HCT116 (cell line): ENCODE data around the gene FCRL2. TPM values are rescaled to one million over a fixed set of nuclear protein-coding genes. Genes with fewer than 3 reads are reported as not detected.
"Not testable (repeated sequence)": the region's sequence is repeated elsewhere in the genome, so short reads cannot be mapped to it uniquely, and the experiment has no call there.

Experiments used
- ATAC-seq: fragments of 200-7000 bp; cut with Tn5 transposase; 2 replicates; pipeline ENCODE4 v1.9.1; 2020; ENCODE audit warnings: mild to moderate bottlenecking, moderate library complexity
- BruUV-seq: library from RNA; stranded (reverse); fragments of 400-500 nt; replicated peaks from 2 replicates; lab custom pipeline; 2021; lab: Mats Ljungman, UMichigan
- CTCF ChIA-PET: fragments of 300-600 bp; sonication (Branson Sonifier 250); formaldehyde crosslinking; loops from one replicate; lab custom pipeline; 2021; ENCODE audit warnings: antibody characterized with exemption; lab: Charles Lee
- POLR2A ChIA-PET: fragments of 300-600, 350-600 bp; sonication (Branson Sonifier 250); formaldehyde crosslinking; loops from one replicate; lab custom pipeline; 2021; ENCODE audit warnings: antibody characterized with exemption; lab: Charles Lee
- RAD21 ChIA-PET, 2 experiments: fragments of 300-600 bp; sonication (Branson Sonifier 250); formaldehyde crosslinking; loops; one replicate each; lab custom pipeline; 2023; ENCODE audit warnings: low total read pairs in 2 of 2; ENCODE audit not compliant: uncharacterized antibody in 2 of 2, unreplicated experiment in 2 of 2, low non-redundant PET in 1 of 2; lab: Charles Lee
- DNase-seq: peaks from one replicate; pipeline ENCODE4 v3.0.0-alpha.2; 2010; ENCODE audit warnings: low read depth, low spot score
- H2AFZ ChIP-seq: fragments of 200-600 bp; shearing (Covaris generic), sonication (generic); 2 replicates; pipeline ENCODE4 v1.6.1; 2017; ENCODE audit warnings: low read depth, mixed run types, mixed read lengths, antibody characterized with exemption, low read length; ENCODE audit not compliant: poor library complexity, severe bottlenecking
- H3K27ac ChIP-seq: 2 replicates; pipeline ENCODE4 v1.5.1; 2012; ENCODE audit warnings: low read depth, low read length
- H3K27me3 ChIP-seq: fragments of 200-600 bp; sonication (generic); 2 replicates; pipeline ENCODE4 v1.6.1; 2016; ENCODE audit warnings: mixed run types, low read length, mixed read lengths; ENCODE audit not compliant: insufficient read depth
- H3K36me3 ChIP-seq, 2 experiments: fragments of 200-500 bp in 1 of 2; fragments of 200-600 bp in 1 of 2; sonication (Bioruptor generic) in 1 of 2; sonication (generic) in 1 of 2; 2 replicates each; pipeline versions ENCODE4 v1.5.1 to v1.6.1; 2014 to 2016; ENCODE audit warnings: low read length in 2 of 2, inconsistent platforms in 1 of 2, mixed read lengths in 1 of 2, mixed run types in 1 of 2; ENCODE audit not compliant: insufficient read depth in 2 of 2, control insufficient read depth in 1 of 2
- H3K4me1 ChIP-seq, 2 experiments: fragments of 200-600 bp in 1 of 2; sonication (generic) in 1 of 2; 2 replicates each; pipeline versions ENCODE4 v1.5.1 to v1.6.1; 2012 to 2017; ENCODE audit warnings: low read length in 2 of 2, inconsistent platforms in 1 of 2, mild to moderate bottlenecking in 1 of 2, mixed read lengths in 1 of 2, mixed run types in 1 of 2, moderate library complexity in 1 of 2; ENCODE audit not compliant: insufficient read depth in 2 of 2, control insufficient read depth in 1 of 2
- H3K4me2 ChIP-seq: fragments of 200-600 bp; sonication (generic); 2 replicates; pipeline ENCODE4 v1.6.1; 2017; ENCODE audit warnings: mixed run types, low read length, mixed read lengths
- H3K4me3 ChIP-seq, 2 experiments: fragments of 200-600 bp in 1 of 2; sonication (generic) in 1 of 2; replicated peaks in 1 of 2; 2 replicates each; pipeline ENCODE4 v1.5.1; 2011 to 2016; ENCODE audit warnings: low read length in 2 of 2, control low read depth in 1 of 2, low read depth in 1 of 2, mild to moderate bottlenecking in 1 of 2, mixed read lengths in 1 of 2, mixed run types in 1 of 2
- H3K79me2 ChIP-seq: fragments of 200-600 bp; sonication (generic); 2 replicates; pipeline ENCODE4 v1.6.1; 2017; ENCODE audit warnings: mild to moderate bottlenecking, mixed run types, low read length, moderate library complexity, mixed read lengths; ENCODE audit not compliant: insufficient read depth
- H3K9ac ChIP-seq: fragments of 200-600 bp; sonication (generic); 2 replicates; pipeline ENCODE4 v1.6.1; 2016; ENCODE audit warnings: low read length, mixed read lengths
- H3K9me2 ChIP-seq: fragments of 200-600 bp; sonication (generic), shearing (Covaris generic); 2 replicates; pipeline ENCODE4 v1.6.1; 2017; ENCODE audit warnings: mixed run types, mild to moderate bottlenecking, moderate library complexity; ENCODE audit not compliant: insufficient read depth
- H3K9me3 ChIP-seq, 2 experiments: fragments of 200-500 bp in 1 of 2; fragments of 200-600 bp in 1 of 2; sonication (Bioruptor generic) in 1 of 2; sonication (generic) in 1 of 2; 2 replicates each; pipeline ENCODE4 v1.6.1; 2014 to 2017; ENCODE audit warnings: low read length in 2 of 2, mixed read lengths in 2 of 2, inconsistent platforms in 1 of 2, low read depth in 1 of 2, mild to moderate bottlenecking in 1 of 2, mixed run types in 1 of 2, moderate library complexity in 1 of 2; ENCODE audit not compliant: control insufficient read depth in 1 of 2, insufficient read depth in 1 of 2
- H4K20me1 ChIP-seq: fragments of 200-600 bp; sonication (generic), shearing (Covaris generic); 2 replicates; pipeline ENCODE4 v1.6.1; 2017; ENCODE audit warnings: mixed run types, mild to moderate bottlenecking, moderate library complexity; ENCODE audit not compliant: insufficient read depth
- FOSL1 ChIP-seq: IDR thresholded peaks from 2 replicates; pipeline ENCODE4 v1.6.1; 2012; ENCODE audit warnings: low read depth
- JUND ChIP-seq: IDR thresholded peaks from 2 replicates; pipeline ENCODE4 v1.6.1; 2012
- POLR2AphosphoS5 ChIP-seq: IDR thresholded peaks from 2 replicates; pipeline ENCODE4 v1.6.1; 2011; ENCODE audit warnings: mild to moderate bottlenecking, low read depth, low read length, moderate library complexity
- TCF7L2 ChIP-seq: IDR thresholded peaks from 2 replicates; pipeline ENCODE4 v1.7.0; 2011; ENCODE audit warnings: borderline replicate concordance, inconsistent platforms; ENCODE audit not compliant: insufficient read depth, insufficient read length; ENCODE audit errors: extremely low read depth
- YY1 ChIP-seq: IDR thresholded peaks from 2 replicates; pipeline ENCODE4 v1.6.1; 2011; ENCODE audit warnings: low read length, low read depth, moderate library complexity, mild to moderate bottlenecking; ENCODE audit not compliant: insufficient replicate concordance; ENCODE audit errors: extremely low read depth
- intact Hi-C: fragments of 100-400 bp; cut with micrococcal nuclease; formaldehyde crosslinking; loops from 2 replicates; pipeline ENCODE4 v1.10.0; 2022
- total RNA-seq: library from RNA; stranded (reverse); gene quantifications from one replicate; pipeline ENCODE4 v1.2.1, GENCODE V29; 2021; ENCODE audit not compliant: unreplicated experiment
- TF ChIP-seq, protein P1 (sequence below): IDR thresholded peaks from 2 replicates; pipeline ENCODE4 v1.6.1; 2012

Gene FCRL2
- total RNA-seq, 1 experiment from 2014 or later = not detected

DNA sequence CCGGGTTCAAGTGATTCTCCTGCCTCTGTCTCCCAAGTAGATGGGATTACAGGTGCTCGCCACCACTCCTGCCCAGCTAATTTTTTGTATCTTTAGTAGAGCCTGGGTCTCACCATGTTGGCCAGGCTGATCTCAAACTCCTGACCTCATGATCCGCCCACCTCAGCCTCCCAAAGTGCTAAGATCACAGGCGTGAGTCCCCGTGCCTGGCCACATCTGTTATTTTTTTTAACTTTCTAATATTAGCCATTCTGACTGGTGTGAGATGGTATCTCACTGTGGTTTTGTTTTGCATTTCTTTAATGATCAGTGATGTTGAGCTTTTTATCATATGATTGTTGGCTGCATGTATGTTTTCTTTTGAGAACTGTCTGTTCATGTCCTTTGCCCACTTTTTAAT lies 40.9 kb downstream of the FCRL2 start:
- H3K27ac ChIP-seq, H3K9ac ChIP-seq, H3K4me2 ChIP-seq, H3K79me2 ChIP-seq, ATAC-seq, H3K9me3 ChIP-seq, CTCF ChIA-PET, POLR2A ChIA-PET, H3K9me2 ChIP-seq, H3K4me3 ChIP-seq, H3K27me3 ChIP-seq, H3K4me1 ChIP-seq, intact Hi-C loops, DNase-seq, H3K36me3 ChIP-seq, H2AFZ ChIP-seq, H4K20me1 ChIP-seq, BruUV-seq, RAD21 ChIA-PET: not testable (repeated sequence)

DNA sequence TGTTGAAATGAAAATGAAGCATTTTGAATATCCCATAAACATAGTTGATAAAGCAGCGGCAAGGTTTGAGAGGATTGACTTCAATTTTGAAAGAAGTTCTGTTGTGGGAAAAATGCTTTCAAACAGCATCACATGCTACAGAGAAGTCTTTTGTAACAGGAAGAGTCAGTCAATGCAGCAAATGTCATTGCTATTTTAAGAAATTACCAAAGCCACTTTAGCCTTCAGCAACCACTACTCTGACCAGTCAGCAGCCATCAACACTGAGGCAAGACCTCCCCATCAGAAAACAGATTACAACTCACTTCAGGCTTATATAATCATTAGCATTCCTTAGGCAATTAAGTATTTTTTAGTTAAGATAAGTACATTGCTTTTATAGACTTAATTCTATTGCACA lies 42.6 kb downstream of the FCRL2 start:
- Histone ChIP-seq H3K79me2 (no peaks in the 10 kb centered on the region), H3K9ac (no peak overlapping the region), H3K27ac (no peak overlapping the region)
- CTCF ChIA-PET = no interaction called here
- TF ChIP-seq POLR2AphosphoS5 = no peak
- TF ChIP-seq TCF7L2 = no peak
- TF ChIP-seq, protein P1, sequence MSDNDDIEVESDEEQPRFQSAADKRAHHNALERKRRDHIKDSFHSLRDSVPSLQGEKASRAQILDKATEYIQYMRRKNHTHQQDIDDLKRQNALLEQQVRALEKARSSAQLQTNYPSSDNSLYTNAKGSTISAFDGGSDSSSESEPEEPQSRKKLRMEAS = no peak
- no peak for TF ChIP-seq YY1
- TF ChIP-seq FOSL1 = no peak
- no peak for TF ChIP-seq JUND
- TF ChIP-seq, all 23 proteins: peak for 0
- Histone ChIP-seq H2AFZ (no peak overlapping the region), H3K4me2 (no peak overlapping the region), H3K27me3 (no peaks in the 10 kb centered on the region), H3K4me1 (no peaks in the 10 kb centered on the region), H3K36me3 (no peaks in the 10 kb centered on the region), H3K9me2 (no peaks in the 10 kb centered on the region), H4K20me1 (no peaks in the 10 kb centered on the region), H3K9me3 (no peaks in the 10 kb centered on the region), H3K4me3 (no peak overlapping the region)
- no peak for ATAC-seq
- POLR2A ChIA-PET = no interaction called here
- RAD21 ChIA-PET = no interaction called here
- DNase-seq = no peak
- no TSS peak for BruUV-seq
- intact Hi-C loops = no loop called here
